ENCODE measurements around the gene DOCK2.

- TF ChIP-seq POLR2A (IDR thresholded peaks at IDR 0.05) (no peak), POLR2AphosphoS5 (IDR thresholded peaks at IDR 0.05) (no peak), CTCF (IDR thresholded peaks at IDR 0.05) (no peak), EP300 (IDR thresholded peaks at IDR 0.05) (no peak)
These were observed 82.6 kb downstream of the DOCK2 start for GRCh38 chr5:169719360-169720314.
